ENCODE data around the gene ATP2A1.
A peak's percentile ranks its signal among the peaks of the same experiment; 100 is the strongest.

Gene ATP2A1

DNA sequence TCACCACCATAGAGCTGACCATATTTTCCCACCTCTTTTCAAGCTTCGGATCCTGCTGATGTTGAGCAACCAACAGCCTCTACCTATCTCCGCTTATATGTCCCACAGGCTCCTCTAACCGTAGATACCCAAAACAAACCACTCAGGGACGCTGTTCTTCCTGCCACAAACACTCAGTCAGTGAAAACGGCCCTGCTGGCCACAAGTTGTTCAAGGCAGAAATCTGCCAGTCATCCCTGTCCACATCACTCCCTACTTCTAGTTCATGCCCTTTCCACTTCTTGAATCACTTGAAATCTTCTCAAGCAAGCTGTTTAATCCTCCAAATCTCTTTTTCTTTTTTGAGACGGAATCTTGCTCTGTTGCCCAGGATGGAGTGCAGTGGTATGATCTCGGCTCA is 38.8 kb downstream of the ATP2A1 start:
- H3K27ac ChIP-seq: no peak overlapping the region
- H3K36me3 ChIP-seq: peaks cover 26 to 75% (median 26%) of the 10 kb centered on the region in 3 donors
- no peaks in the 10 kb centered on the region for H3K9me3 ChIP-seq
- intact Hi-C loops (cut with DNase I; ENCODE audit: low total_unique reads): loop anchor here (10.0 kb wide), 1 partner anchor 58 kb away; the partner anchor contains the start of gene SPNS1
- DNase-seq: no peak
- H3K4me3 ChIP-seq: no peak overlapping the region
- H3K27me3 ChIP-seq: no peaks in the 10 kb centered on the region
- H3K4me1 ChIP-seq: no peaks in the 10 kb centered on the region
- TF ChIP-seq, protein P1, sequence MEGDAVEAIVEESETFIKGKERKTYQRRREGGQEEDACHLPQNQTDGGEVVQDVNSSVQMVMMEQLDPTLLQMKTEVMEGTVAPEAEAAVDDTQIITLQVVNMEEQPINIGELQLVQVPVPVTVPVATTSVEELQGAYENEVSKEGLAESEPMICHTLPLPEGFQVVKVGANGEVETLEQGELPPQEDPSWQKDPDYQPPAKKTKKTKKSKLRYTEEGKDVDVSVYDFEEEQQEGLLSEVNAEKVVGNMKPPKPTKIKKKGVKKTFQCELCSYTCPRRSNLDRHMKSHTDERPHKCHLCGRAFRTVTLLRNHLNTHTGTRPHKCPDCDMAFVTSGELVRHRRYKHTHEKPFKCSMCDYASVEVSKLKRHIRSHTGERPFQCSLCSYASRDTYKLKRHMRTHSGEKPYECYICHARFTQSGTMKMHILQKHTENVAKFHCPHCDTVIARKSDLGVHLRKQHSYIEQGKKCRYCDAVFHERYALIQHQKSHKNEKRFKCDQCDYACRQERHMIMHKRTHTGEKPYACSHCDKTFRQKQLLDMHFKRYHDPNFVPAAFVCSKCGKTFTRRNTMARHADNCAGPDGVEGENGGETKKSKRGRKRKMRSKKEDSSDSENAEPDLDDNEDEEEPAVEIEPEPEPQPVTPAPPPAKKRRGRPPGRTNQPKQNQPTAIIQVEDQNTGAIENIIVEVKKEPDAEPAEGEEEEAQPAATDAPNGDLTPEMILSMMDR (IDR thresholded peaks at IDR 0.05): no peak

DNA sequence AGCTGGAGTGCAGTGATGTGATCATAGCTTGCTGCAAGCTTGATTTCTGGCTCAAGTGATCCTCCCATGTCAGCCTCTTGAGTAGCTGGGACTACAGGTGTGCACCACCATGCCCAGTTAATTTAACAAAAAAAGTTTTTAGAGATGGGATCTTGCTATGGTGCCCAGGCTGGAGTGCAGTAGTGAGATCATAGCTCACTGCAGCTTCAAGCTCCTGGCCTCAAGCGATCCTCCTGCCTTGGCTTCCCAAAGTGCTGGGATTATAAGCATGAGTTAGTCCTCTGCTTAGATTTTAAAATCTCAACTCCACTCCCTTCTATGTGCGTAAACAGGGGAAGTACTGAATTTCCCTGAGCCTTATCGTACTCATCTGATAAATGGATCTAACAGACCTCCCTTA is 40.4 kb downstream of the ATP2A1 start:
- Histone ChIP-seq H3K27me3 (no peaks in the 10 kb centered on the region), H3K4me1 (no peaks in the 10 kb centered on the region), H3K4me3 (no peak overlapping the region), H3K27ac (no peak overlapping the region), H3K9me3 (no peaks in the 10 kb centered on the region), H3K36me3 (peaks cover 26 to 64% (median 26%) of the 10 kb centered on the region in 3 donors)
- TF ChIP-seq, protein P1 (IDR thresholded peaks at IDR 0.05): no peak
- intact Hi-C loops (cut with DNase I; ENCODE audit: low total_unique reads): loop anchor here (10.0 kb wide), 1 partner anchor 56 kb away; the partner anchor contains the start of gene SPNS1
- DNase-seq: no peak

DNA sequence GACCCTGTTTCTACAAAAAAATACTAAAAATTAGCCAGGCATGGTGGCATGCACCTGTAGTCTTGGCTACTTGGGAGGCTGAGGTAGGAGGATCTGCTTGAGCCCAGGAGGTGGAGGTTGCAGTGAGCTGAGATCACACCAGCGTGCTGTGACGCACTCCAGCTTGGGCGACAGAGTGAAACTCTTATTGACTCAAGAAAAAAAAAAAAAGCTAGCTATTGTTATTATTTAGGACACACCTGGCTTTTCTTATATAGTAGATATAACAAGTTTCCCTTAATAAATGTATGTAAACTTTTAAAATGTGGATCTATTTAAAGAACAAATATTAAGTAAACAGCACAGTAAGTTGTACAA is 44.9 kb downstream of the ATP2A1 start:
- DNase-seq: no peak

DNA sequence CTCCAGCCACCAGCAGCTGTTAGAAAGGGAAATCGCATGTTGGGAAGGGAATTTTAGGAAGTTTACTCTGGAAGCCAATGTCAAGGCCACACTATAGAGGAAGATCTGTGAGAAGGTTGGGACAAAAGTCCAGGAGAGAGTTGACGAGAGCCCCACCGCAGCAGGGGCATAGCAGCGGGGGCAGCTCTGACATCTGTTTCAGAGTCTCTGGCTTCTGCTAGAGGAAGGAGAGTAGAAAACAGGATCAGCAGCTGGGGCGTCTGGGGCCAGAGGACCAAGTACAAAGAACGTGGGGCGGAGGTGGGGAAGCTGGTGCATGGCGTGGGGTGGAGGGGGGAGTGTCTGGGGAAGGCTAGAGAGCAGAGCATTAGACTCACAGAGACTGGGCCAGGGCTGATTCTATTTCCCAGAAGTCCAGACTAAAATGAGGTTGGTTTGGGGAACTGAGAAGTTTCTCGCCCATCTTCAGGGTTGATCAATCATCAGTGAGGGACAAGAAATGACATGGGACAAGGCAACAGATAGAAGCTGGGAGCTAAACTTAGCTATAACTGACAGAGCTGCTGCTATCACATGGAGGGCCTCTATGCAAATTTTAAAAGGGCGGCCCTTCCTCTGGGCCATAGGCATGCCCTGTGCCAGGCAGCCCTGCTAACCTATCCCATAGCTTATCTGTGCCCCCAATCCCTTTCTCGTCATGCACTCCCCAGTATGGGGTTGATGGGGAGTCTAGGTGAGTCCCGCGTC is 45.5 kb downstream of the ATP2A1 start:
- intact Hi-C loops (cut with DNase I; ENCODE audit: low total_unique reads): loop anchor here (2.0 to 5.0 kb wide), 2 partner anchors 57 to 77 kb away; partner anchors contain the start of gene TUFM
- TF ChIP-seq, protein P1 (IDR thresholded peaks at IDR 0.05): no peak
- no peak for DNase-seq

More for the DNA sequence above, 44.9 kb downstream of the ATP2A1 start:
- H3K4me1 ChIP-seq: peaks cover 0 to 12% (median 8%) of the 10 kb centered on the region in 4 donors
- H3K36me3 ChIP-seq: peaks cover 9 to 19% (median 16%) of the 10 kb centered on the region in 3 donors
- TF ChIP-seq, protein P1 (IDR thresholded peaks at IDR 0.05): no peak
- no peak overlapping the region for H3K4me3 ChIP-seq
- no peak overlapping the region for H3K27ac ChIP-seq
- no peaks in the 10 kb centered on the region for H3K9me3 ChIP-seq
- no peaks in the 10 kb centered on the region for H3K27me3 ChIP-seq
- intact Hi-C loops (cut with DNase I; ENCODE audit: low total_unique reads): loop anchor here (5.0 kb wide), 1 partner anchor 56 kb away; no protein-coding TSS in a partner anchor

DNA sequence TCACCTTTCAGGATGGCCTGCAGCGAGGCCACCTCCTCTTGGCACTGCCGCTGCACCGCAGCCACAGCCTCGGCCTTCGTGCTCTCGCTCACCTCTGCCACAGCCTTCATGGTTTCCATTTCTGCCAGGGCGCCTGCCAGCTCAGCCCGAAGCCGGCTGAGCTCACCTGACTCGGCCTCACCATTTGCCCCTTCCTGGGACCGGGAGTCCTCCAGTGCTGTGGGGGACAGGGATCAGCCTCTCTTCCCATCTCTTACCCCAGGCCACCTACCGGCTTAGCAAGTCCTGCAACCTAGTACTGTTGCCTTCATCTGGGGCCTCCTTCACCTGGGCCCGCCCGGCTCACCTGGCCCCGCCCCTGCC is 46.1 kb downstream of the ATP2A1 start:
- Histone ChIP-seq H3K27me3 (no peaks in the 10 kb centered on the region), H3K36me3 (peaks cover 0 to 7% (median 4%) of the 10 kb centered on the region in 3 donors), H3K27ac (peak overlapping the region; percentile 93 to 98), H3K9me3 (no peaks in the 10 kb centered on the region), H3K4me3 (peak overlapping the region; percentile 68 to 86), H3K4me1 (peaks cover 0 to 12% (median 8%) of the 10 kb centered on the region in 4 donors)
- TF ChIP-seq, protein P1 (IDR thresholded peaks at IDR 0.05): no peak
- DNase-seq: no peak
- intact Hi-C loops (cut with DNase I; ENCODE audit: low total_unique reads): loop anchor here (2.0 to 5.0 kb wide), 2 partner anchors 57 to 78 kb away; partner anchors contain the start of gene TUFM

More for the DNA sequence above, 45.5 kb downstream of the ATP2A1 start:
- Histone ChIP-seq H3K27ac (no peak overlapping the region), H3K36me3 (peaks cover 4 to 12% (median 9%) of the 10 kb centered on the region in 3 donors), H3K27me3 (no peaks in the 10 kb centered on the region), H3K4me3 (peak overlapping the region; percentile 68 to 86), H3K9me3 (no peaks in the 10 kb centered on the region), H3K4me1 (peaks cover 0 to 12% (median 8%) of the 10 kb centered on the region in 4 donors)

Data from tibial artery (tissue), 4 donors.